Measurements from ENCODE around the gene SPTB.

The SPTB gene

GRCh38 chr14:64774272-64774671, 105.4 kb downstream of the SPTB start:
- Histone ChIP-seq H3K9ac (ENCODE audit: low read length) (no peak overlapping the region), H3K27me3 (ENCODE audit: control insufficient read depth, insufficient read depth, low read length) (no peaks in the 10 kb centered on the region), H3K36me3 (ENCODE audit: control insufficient read depth, insufficient read depth, low read length) (no peaks in the 10 kb centered on the region), H3K4me1 (ENCODE audit: control insufficient read depth, insufficient read depth, low read length) (no peaks in the 10 kb centered on the region), H3K9me3 (ENCODE audit: control insufficient read depth, low read length) (no peaks in the 10 kb centered on the region), H3K4me3 (ENCODE audit: low read length) (no peak overlapping the region)

GRCh38 chr14:64773577-64773976, 106.1 kb downstream of the SPTB start:
- H3K36me3 ChIP-seq (ENCODE audit: control insufficient read depth, insufficient read depth, low read length), result no peaks in the 10 kb centered on the region
- H3K9me3 ChIP-seq (ENCODE audit: control insufficient read depth, low read length), result no peaks in the 10 kb centered on the region
- H3K9ac ChIP-seq (ENCODE audit: low read length), result no peak overlapping the region
- H3K4me3 ChIP-seq (ENCODE audit: low read length), result no peak overlapping the region
- no peaks in the 10 kb centered on the region for H3K4me1 ChIP-seq (ENCODE audit: control insufficient read depth, insufficient read depth, low read length)
- no peaks in the 10 kb centered on the region for H3K27me3 ChIP-seq (ENCODE audit: control insufficient read depth, insufficient read depth, low read length)

- H3K4me3 ChIP-seq (ENCODE audit: low read length), result no peak overlapping the region
- no peaks in the 10 kb centered on the region for H3K9me3 ChIP-seq (ENCODE audit: control insufficient read depth, low read length)
- no peaks in the 10 kb centered on the region for H3K36me3 ChIP-seq (ENCODE audit: control insufficient read depth, insufficient read depth, low read length)
- no peaks in the 10 kb centered on the region for H3K4me1 ChIP-seq (ENCODE audit: control insufficient read depth, insufficient read depth, low read length)
- no peaks in the 10 kb centered on the region for H3K27me3 ChIP-seq (ENCODE audit: control insufficient read depth, insufficient read depth, low read length)
- no peak overlapping the region for H3K9ac ChIP-seq (ENCODE audit: low read length)
Observed at GRCh38 chr14:64773046-64773445, 106.7 kb downstream of the SPTB start.

- Histone ChIP-seq H3K4me1 (ENCODE audit: control insufficient read depth, insufficient read depth, low read length) (no peaks in the 10 kb centered on the region), H3K27me3 (ENCODE audit: control insufficient read depth, insufficient read depth, low read length) (no peaks in the 10 kb centered on the region), H3K36me3 (ENCODE audit: control insufficient read depth, insufficient read depth, low read length) (no peaks in the 10 kb centered on the region), H3K4me3 (ENCODE audit: low read length) (no peak overlapping the region), H3K9ac (ENCODE audit: low read length) (no peak overlapping the region), H3K9me3 (ENCODE audit: control insufficient read depth, low read length) (no peaks in the 10 kb centered on the region)
Observed at GRCh38 chr14:64772397-64772950, 107.2 kb downstream of the SPTB start.

- Histone ChIP-seq H3K27me3 (ENCODE audit: control insufficient read depth, insufficient read depth, low read length) (no peaks in the 10 kb centered on the region), H3K36me3 (ENCODE audit: control insufficient read depth, insufficient read depth, low read length) (no peaks in the 10 kb centered on the region), H3K4me3 (ENCODE audit: low read length) (no peak overlapping the region), H3K9me3 (ENCODE audit: control insufficient read depth, low read length) (no peaks in the 10 kb centered on the region), H3K4me1 (ENCODE audit: control insufficient read depth, insufficient read depth, low read length) (no peaks in the 10 kb centered on the region), H3K9ac (ENCODE audit: low read length) (no peak overlapping the region)
Observed at GRCh38 chr14:64771161-64771560, 108.5 kb downstream of the SPTB start.

- H3K27me3 ChIP-seq (ENCODE audit: control insufficient read depth, insufficient read depth, low read length), result no peaks in the 10 kb centered on the region
- H3K9me3 ChIP-seq (ENCODE audit: control insufficient read depth, low read length), result no peaks in the 10 kb centered on the region
- H3K36me3 ChIP-seq (ENCODE audit: control insufficient read depth, insufficient read depth, low read length), result no peaks in the 10 kb centered on the region
- no peaks in the 10 kb centered on the region for H3K4me1 ChIP-seq (ENCODE audit: control insufficient read depth, insufficient read depth, low read length)
- no peak overlapping the region for H3K9ac ChIP-seq (ENCODE audit: low read length)
- H3K4me3 ChIP-seq (ENCODE audit: low read length), result no peak overlapping the region
Observed at GRCh38 chr14:64770751-64771150, 109.0 kb downstream of the SPTB start.

- H3K4me3 ChIP-seq (ENCODE audit: low read length), result no peak overlapping the region
- H3K4me1 ChIP-seq (ENCODE audit: control insufficient read depth, insufficient read depth, low read length), result peaks cover 4% of the 10 kb centered on the region
- H3K27me3 ChIP-seq (ENCODE audit: control insufficient read depth, insufficient read depth, low read length), result peaks cover under 1% of the 10 kb centered on the region
- no peak overlapping the region for H3K9ac ChIP-seq (ENCODE audit: low read length)
- no peaks in the 10 kb centered on the region for H3K36me3 ChIP-seq (ENCODE audit: control insufficient read depth, insufficient read depth, low read length)
- H3K9me3 ChIP-seq (ENCODE audit: control insufficient read depth, low read length), result no peaks in the 10 kb centered on the region
Observed at GRCh38 chr14:64769096-64770020, 110.3 kb downstream of the SPTB start.

- no peak overlapping the region for H3K9ac ChIP-seq (ENCODE audit: low read length)
- H3K9me3 ChIP-seq (ENCODE audit: control insufficient read depth, low read length), result no peaks in the 10 kb centered on the region
- peaks cover 4% of the 10 kb centered on the region for H3K27me3 ChIP-seq (ENCODE audit: control insufficient read depth, insufficient read depth, low read length)
- no peak overlapping the region for H3K4me3 ChIP-seq (ENCODE audit: low read length)
- peaks cover 7% of the 10 kb centered on the region for H3K4me1 ChIP-seq (ENCODE audit: control insufficient read depth, insufficient read depth, low read length)
- no peaks in the 10 kb centered on the region for H3K36me3 ChIP-seq (ENCODE audit: control insufficient read depth, insufficient read depth, low read length)
Observed at GRCh38 chr14:64768401-64769095, 111.2 kb downstream of the SPTB start.

- Histone ChIP-seq H3K4me3 (ENCODE audit: low read length) (no peak overlapping the region), H3K4me1 (ENCODE audit: control insufficient read depth, insufficient read depth, low read length) (peaks cover 14% of the 10 kb centered on the region), H3K27me3 (ENCODE audit: control insufficient read depth, insufficient read depth, low read length) (peaks cover 4% of the 10 kb centered on the region), H3K9me3 (ENCODE audit: control insufficient read depth, low read length) (no peaks in the 10 kb centered on the region), H3K36me3 (ENCODE audit: control insufficient read depth, insufficient read depth, low read length) (no peaks in the 10 kb centered on the region), H3K9ac (ENCODE audit: low read length) (no peak overlapping the region)
Observed at GRCh38 chr14:64767215-64767964, 112.3 kb downstream of the SPTB start.

- Histone ChIP-seq H3K4me1 (ENCODE audit: control insufficient read depth, insufficient read depth, low read length) (peaks cover 22% of the 10 kb centered on the region), H3K4me3 (ENCODE audit: low read length) (no peak overlapping the region), H3K36me3 (ENCODE audit: control insufficient read depth, insufficient read depth, low read length) (no peaks in the 10 kb centered on the region), H3K27me3 (ENCODE audit: control insufficient read depth, insufficient read depth, low read length) (peaks cover 4% of the 10 kb centered on the region), H3K9ac (ENCODE audit: low read length) (no peak overlapping the region), H3K9me3 (ENCODE audit: control insufficient read depth, low read length) (no peaks in the 10 kb centered on the region)
Observed at GRCh38 chr14:64766430-64767151, 113.1 kb downstream of the SPTB start.

- no peaks in the 10 kb centered on the region for H3K36me3 ChIP-seq (ENCODE audit: control insufficient read depth, insufficient read depth, low read length)
- peaks cover 30% of the 10 kb centered on the region for H3K4me1 ChIP-seq (ENCODE audit: control insufficient read depth, insufficient read depth, low read length)
- H3K9ac ChIP-seq (ENCODE audit: low read length), result no peak overlapping the region
- H3K9me3 ChIP-seq (ENCODE audit: control insufficient read depth, low read length), result no peaks in the 10 kb centered on the region
- no peak overlapping the region for H3K4me3 ChIP-seq (ENCODE audit: low read length)
- H3K27me3 ChIP-seq (ENCODE audit: control insufficient read depth, insufficient read depth, low read length), result peaks cover 4% of the 10 kb centered on the region
Observed at GRCh38 chr14:64765740-64766302, 113.9 kb downstream of the SPTB start.
